H1 (cell line): ENCODE results near the gene PDLIM4. TPM values are rescaled to one million over a fixed set of nuclear protein-coding genes. Genes with fewer than 3 reads are reported as not detected.

ENCODE experiments used
- CTCF ChIA-PET: fragments of 300-600 bp; sonication (Branson Sonifier 250); formaldehyde crosslinking; loops from one replicate; lab custom pipeline; 2021; ENCODE audit not compliant: partially characterized antibody; lab: Charles Lee
- POLR2A ChIA-PET: fragments of 300-600 bp; sonication (Branson Sonifier 250); formaldehyde crosslinking; loops from one replicate; lab custom pipeline; 2021; ENCODE audit warnings: inconsistent platforms; ENCODE audit not compliant: partially characterized antibody; lab: Charles Lee
- DNase-seq, 2 experiments: peaks; one replicate each; pipeline versions ENCODE4 v3.0.0 to v3.0.0-alpha.2; 2010 to 2022; ENCODE audit warnings: low spot score in 2 of 2, low read depth in 1 of 2, mixed read lengths in 1 of 2
- FAIRE-seq: peaks from 2 replicates; lab custom pipeline; 2011; peaks lifted over from hg19 to GRCh38; lab: Jason Lieb, UNC
- H2AFZ ChIP-seq: 2 replicates; pipeline ENCODE4 v1.8.1; 2012; ENCODE audit warnings: low read length, inconsistent platforms
- H2AK5ac ChIP-seq: 2 replicates; pipeline ENCODE4 v1.6.1; 2013; ENCODE audit warnings: low read depth, low read length
- H2BK120ac ChIP-seq: replicated peaks from 2 replicates; pipeline ENCODE3; 2013; ENCODE audit warnings: low read depth, low read length, inconsistent platforms
- H2BK12ac ChIP-seq: 2 replicates; pipeline ENCODE4 v1.6.1; 2013; ENCODE audit warnings: low read depth, low read length
- H2BK15ac ChIP-seq: 2 replicates; pipeline ENCODE4 v1.6.1; 2013; ENCODE audit warnings: low read length
- H2BK20ac ChIP-seq: 2 replicates; pipeline ENCODE4 v1.6.1; 2013; ENCODE audit warnings: low read length
- H2BK5ac ChIP-seq: 2 replicates; pipeline ENCODE4 v1.6.1; 2013; ENCODE audit warnings: low read depth, low read length
- H3K14ac ChIP-seq: 2 replicates; pipeline ENCODE4 v1.6.1; 2013; ENCODE audit warnings: inconsistent platforms; ENCODE audit not compliant: insufficient read length
- H3K18ac ChIP-seq: 2 replicates; pipeline ENCODE4 v1.6.1; 2013; ENCODE audit warnings: low read length; ENCODE audit errors: extremely low read depth
- H3K23ac ChIP-seq: 2 replicates; pipeline ENCODE4 v1.6.1; 2013; ENCODE audit warnings: inconsistent platforms; ENCODE audit not compliant: insufficient read length
- H3K23me2 ChIP-seq: 2 replicates; pipeline ENCODE4 v1.6.1; 2013; ENCODE audit warnings: low read depth, low read length
- H3K27ac ChIP-seq: 2 replicates; pipeline ENCODE4 v1.6.1; 2011; ENCODE audit warnings: low read depth, low read length, inconsistent platforms
- H3K27me3 ChIP-seq, 4 experiments: replicated peaks in 1 of 4; 1 replicate in 1 of 4; 2 replicates in 3 of 4; pipeline versions ENCODE4 v1.6.1 to v1.8.1; 2011 to 2013; ENCODE audit warnings: low read length in 3 of 4, mild to moderate bottlenecking in 3 of 4, inconsistent platforms in 2 of 4, mixed read lengths in 2 of 4, moderate library complexity in 1 of 4; ENCODE audit not compliant: control insufficient read depth in 3 of 4, insufficient read depth in 3 of 4; ENCODE audit errors: extremely low read depth in 1 of 4
- H3K36me3 ChIP-seq, 4 experiments: 2 replicates each; pipeline versions ENCODE4 v1.6.1 to v1.8.1; 2011 to 2013; ENCODE audit warnings: mild to moderate bottlenecking in 4 of 4, low read length in 3 of 4, moderate library complexity in 2 of 4, control low read depth in 1 of 4, inconsistent platforms in 1 of 4; ENCODE audit not compliant: insufficient read depth in 4 of 4, control insufficient read depth in 2 of 4
- H3K4ac ChIP-seq: replicated peaks from 2 replicates; pipeline ENCODE3; 2013; ENCODE audit warnings: low read length, low read depth, mixed read lengths, inconsistent platforms; ENCODE audit not compliant: insufficient read length
- H3K4me1 ChIP-seq, 4 experiments: replicated peaks in 1 of 4; 1 replicate in 1 of 4; 2 replicates in 3 of 4; pipeline versions ENCODE4 v1.6.1 to v1.8.1; 2011 to 2013; ENCODE audit warnings: low read length in 3 of 4, inconsistent platforms in 2 of 4, mixed read lengths in 1 of 4; ENCODE audit not compliant: insufficient read depth in 4 of 4, control insufficient read depth in 3 of 4
- H3K4me2 ChIP-seq, 2 experiments: 2 replicates each; pipeline versions ENCODE4 v1.6.1 to v1.8.1; 2011 to 2013; ENCODE audit warnings: low read depth in 2 of 2, low read length in 2 of 2, control low read depth in 1 of 2, inconsistent platforms in 1 of 2, mild to moderate bottlenecking in 1 of 2; ENCODE audit not compliant: insufficient read depth in 1 of 2
- H3K4me3 ChIP-seq, 4 experiments: fragments of 200-600, 300-600 bp in 1 of 4; sonication (generic), shearing (Covaris generic), sonication (Bioruptor Twin) in 1 of 4; 2 replicates each; pipeline versions ENCODE4 v1.5.1 to v1.8.1; 2011 to 2016; ENCODE audit warnings: low read length in 4 of 4, low read depth in 3 of 4, control low read depth in 2 of 4, inconsistent platforms in 2 of 4, mild to moderate bottlenecking in 2 of 4, mixed read lengths in 1 of 4, moderate library complexity in 1 of 4; ENCODE audit not compliant: insufficient read depth in 2 of 4; ENCODE audit errors: extremely low read depth in 1 of 4
- H3K56ac ChIP-seq: replicated peaks from 2 replicates; pipeline ENCODE3; 2013; ENCODE audit warnings: low read depth, mild to moderate bottlenecking, mixed read lengths, low read length, inconsistent platforms; ENCODE audit not compliant: insufficient read length
- H3K79me1 ChIP-seq: 2 replicates; pipeline ENCODE4 v1.6.1; 2013; ENCODE audit warnings: low read depth, low read length, control low read depth
- H3K79me2 ChIP-seq, 2 experiments: 2 replicates each; pipeline versions ENCODE4 v1.6.1 to v1.8.1; 2012 to 2013; ENCODE audit warnings: low read length in 2 of 2, mild to moderate bottlenecking in 2 of 2, inconsistent platforms in 1 of 2; ENCODE audit not compliant: insufficient read depth in 2 of 2, control insufficient read depth in 1 of 2
- H3K9ac ChIP-seq, 4 experiments: replicated peaks in 1 of 4; 1 replicate in 1 of 4; 2 replicates in 3 of 4; pipeline versions ENCODE4 v1.6.1 to v1.8.1; 2011 to 2013; ENCODE audit warnings: low read depth in 3 of 4, low read length in 3 of 4, control low read depth in 2 of 4, mild to moderate bottlenecking in 2 of 4, moderate library complexity in 2 of 4, inconsistent platforms in 1 of 4; ENCODE audit errors: extremely low read depth in 1 of 4
- H3K9me3 ChIP-seq, 2 experiments: 2 replicates each; pipeline versions ENCODE4 v1.6.1 to v1.8.1; 2012 to 2013; ENCODE audit warnings: mild to moderate bottlenecking in 2 of 2, moderate library complexity in 2 of 2, control low read depth in 1 of 2, inconsistent platforms in 1 of 2, low read depth in 1 of 2, low read length in 1 of 2, mixed read lengths in 1 of 2; ENCODE audit not compliant: insufficient read depth in 2 of 2
- H4K20me1 ChIP-seq, 2 experiments: replicated peaks in 1 of 2; 2 replicates each; pipeline versions ENCODE3 to v1.8.1; 2011 to 2013; ENCODE audit warnings: inconsistent platforms in 2 of 2, low read length in 2 of 2, mild to moderate bottlenecking in 1 of 2; ENCODE audit not compliant: insufficient read depth in 2 of 2, control insufficient read depth in 1 of 2
- H4K5ac ChIP-seq: 2 replicates; pipeline ENCODE4 v1.6.1; 2013; ENCODE audit warnings: low read length, low read depth, mixed read lengths, inconsistent platforms; ENCODE audit not compliant: insufficient read length
- H4K8ac ChIP-seq: 2 replicates; pipeline ENCODE4 v1.8.0; 2013; ENCODE audit warnings: mild to moderate bottlenecking, moderate library complexity, low read length, inconsistent platforms; ENCODE audit not compliant: insufficient read depth; ENCODE audit errors: extremely low read depth
- H4K91ac ChIP-seq: replicated peaks from 2 replicates; pipeline ENCODE3; 2013; ENCODE audit warnings: low read length, mixed read lengths, inconsistent platforms; ENCODE audit not compliant: insufficient read length
- ASH2L ChIP-seq: fragments of 200-600, 300-600 bp; sonication (generic); IDR thresholded peaks from one replicate; pipeline ENCODE4 v1.7.1; 2017; ENCODE audit warnings: low read length
- BCL11A ChIP-seq, 2 experiments: IDR thresholded peaks; one replicate each; pipeline ENCODE4 v1.6.1; 2011; ENCODE audit warnings: low read depth in 2 of 2, low read length in 2 of 2, mild to moderate bottlenecking in 2 of 2
- CEBPB ChIP-seq: IDR thresholded peaks from 2 replicates; pipeline ENCODE4 v1.6.1; 2012; ENCODE audit warnings: low read depth, low read length
- CHD1 ChIP-seq: IDR thresholded peaks from 2 replicates; pipeline ENCODE4 v1.6.1; 2012; ENCODE audit warnings: low read depth, low read length, improper control_type of control experiment
- CTCF ChIP-seq, 3 experiments: IDR thresholded peaks; 1 replicate in 2 of 3; 2 replicates in 1 of 3; pipeline versions ENCODE4 v1.5.1 to v1.6.1; 2011; ENCODE audit warnings: low read length in 3 of 3, mild to moderate bottlenecking in 3 of 3, inconsistent platforms in 2 of 3, low read depth in 1 of 3, moderate library complexity in 1 of 3; ENCODE audit not compliant: insufficient read depth in 1 of 3; ENCODE audit errors: control extremely low read depth in 1 of 3
- E2F6 ChIP-seq: IDR thresholded peaks from 2 replicates; pipeline ENCODE4 v1.6.1; 2012; ENCODE audit warnings: inconsistent platforms
- RBBP5 ChIP-seq: IDR thresholded peaks from 2 replicates; pipeline ENCODE4 v1.7.1; 2012; ENCODE audit warnings: low read depth, mild to moderate bottlenecking, inconsistent platforms, low read length, moderate library complexity, borderline replicate concordance
- SUZ12 ChIP-seq: fragments of 200-600 bp; sonication (generic); IDR thresholded peaks from 2 replicates; pipeline ENCODE4 v1.6.1; 2012; ENCODE audit warnings: mild to moderate bottlenecking, inconsistent platforms, low read length, moderate library complexity, mixed read lengths
- TAF1 ChIP-seq: IDR thresholded peaks from 2 replicates; pipeline ENCODE4 v1.6.1; 2011; ENCODE audit warnings: mild to moderate bottlenecking, low read depth, low read length
- WGBS, 2 experiments: shearing (Covaris generic) in 1 of 2; methylation state at CpG; one replicate each; pipeline versions ENCODE4 v1.1.6 to v1.1.7; 2013 to 2015; ENCODE audit warnings: low lambda C conversion rate in 2 of 2, mixed read lengths in 2 of 2, inconsistent platforms in 1 of 2, low coverage in 1 of 2, missing lambda C conversion rate in 1 of 2; ENCODE audit not compliant: insufficient replicate concordance in 2 of 2, insufficient coverage in 1 of 2, insufficient read length in 1 of 2; ENCODE audit errors: extremely low coverage in 1 of 2, missing lambda C conversion rate in 1 of 2; 5-methylcytosine and 5-hydroxymethylcytosine counted together
- polyA plus RNA-seq, 7 experiments: library from polyadenylated mRNA; depleted of rRNA in 3 of 7; stranded (reverse) in 5 of 7; unstranded in 2 of 7; fragments of >200 nt in 5 of 7; fragments of 200-250 nt in 2 of 7; gene quantifications; 1 replicate in 5 of 7; 2 replicates in 1 of 7; 4 replicates in 1 of 7; pipeline versions ENCODE4 v1.2.1 to v1.2.3, GENCODE V29; 2011 to 2013; ENCODE audit warnings: missing spikeins in 2 of 7, mixed read lengths in 2 of 7
- total RNA-seq: library from RNA; stranded (reverse); fragmentation: NEBNext Ultra II Directional; extraction: Animal tissue kit (Norgen Biotek cat#: 25700); gene quantifications from 2 replicates; pipeline ENCODE4 v1.2.1, GENCODE V29; 2021

The PDLIM4 gene
- total and polyA plus RNA-seq, 2 of the 8 experiments (the other 6 are each of a cell fraction or from before 2014, with no cell fraction given) = 10.7 to 29.1 TPM

GRCh38 chr5:132267931-132268768 is 10.7 kb downstream of the PDLIM4 start:
- H2BK5ac ChIP-seq = no peak overlapping the region
- H4K20me1 ChIP-seq = no peaks in the 10 kb centered on the region
- no peaks in the 10 kb centered on the region for H3K9me3 ChIP-seq
- no peak overlapping the region for H4K5ac ChIP-seq
- no peak overlapping the region for H3K23ac ChIP-seq
- H2BK12ac ChIP-seq = no peak overlapping the region
- H3K27ac ChIP-seq = no peak overlapping the region; the same call in 1 of the 2 replicates
- FAIRE-seq (no peak), DNase-seq (peak in 1 of 2 experiments; percentile 41)
- ChIA-PET CTCF (interaction anchor here (0.7 to 4.1 kb wide), 6 partner anchors 11 to 203 kb away, joined by 3 to 16 read pairs (median 3); no protein-coding TSS in a partner anchor), POLR2A (interaction anchor here (0.6 to 1.8 kb wide), 3 partner anchors 11 to 143 kb away, joined by 3 to 5 read pairs (median 4); partner anchors contain the start of genes PDLIM4 and SLC22A4)
- H4K8ac ChIP-seq = no peak overlapping the region
- H2AK5ac ChIP-seq = no peak overlapping the region
- no peak overlapping the region for H3K4me3 ChIP-seq
- no peaks in the 10 kb centered on the region for H3K79me2 ChIP-seq
- H4K91ac ChIP-seq = peak overlapping the region; percentile 12
- H3K56ac ChIP-seq = no peak overlapping the region
- no peaks in the 10 kb centered on the region; a peak in 1 of 8 replicates for H3K36me3 ChIP-seq
- no peak overlapping the region for H3K9ac ChIP-seq
- H3K4ac ChIP-seq = no peak overlapping the region
- H3K14ac ChIP-seq = no peak overlapping the region
- no peaks in the 10 kb centered on the region for H3K23me2 ChIP-seq
- 86% methylated on average over 4 of the region's 6 CpGs; no CpG with 5 or more reads in 1 of the 2 experiments for WGBS, 2 experiments
- no peaks in the 10 kb centered on the region for H3K79me1 ChIP-seq
- no peak overlapping the region for H2BK20ac ChIP-seq
- H3K4me1 ChIP-seq = peaks cover 0 to 2% (median 0%) of the 10 kb centered on the region in 4 experiments; a peak in 2 of 7 replicates
- no peak overlapping the region for H3K18ac ChIP-seq
- no peak overlapping the region for H3K4me2 ChIP-seq
- no peak for TF ChIP-seq CHD1
- TF ChIP-seq ASH2L = no peak
- no peak for TF ChIP-seq RBBP5
- TF ChIP-seq CTCF (IDR thresholded peaks at IDR 0.05; ENCODE audit: control extremely low read depth in 1 of 3, insufficient read depth in 1 of 3, low read depth in 1 of 3, low read length in 3 of 3) = no peak
- no peak for TF ChIP-seq TAF1
- TF ChIP-seq SUZ12 = no peak
- no peak for TF ChIP-seq CEBPB
- TF ChIP-seq BCL11A (IDR thresholded peaks at IDR 0.05; ENCODE audit: low read depth in 2 of 2, low read length in 2 of 2) = no peak
- TF ChIP-seq E2F6 = no peak
- TF ChIP-seq, all 59 proteins: peak for 0
- Histone ChIP-seq H2BK15ac (no peak overlapping the region), H2BK120ac (no peak overlapping the region), H2AFZ (no peak overlapping the region), H3K27me3 (no peaks in the 10 kb centered on the region)
